ENCODE results near the gene CDC42. TPM values are rescaled to one million over a fixed set of nuclear protein-coding genes. Genes with fewer than 3 reads are reported as not detected.

The CDC42 gene
- total and polyA plus RNA-seq, 2 experiments from 2014 or later: 119 to 184 TPM

GRCh38 chr1:22098752-22099151 lies 46.2 kb downstream of the CDC42 start:
- DNase-seq (ENCODE audit: low spot score) (no peak), ATAC-seq (no peak)
- Histone ChIP-seq H3K27ac (ENCODE audit: low read depth) (no peak overlapping the region), H3K36me3 (ENCODE audit: insufficient read depth) (peaks cover 5% of the 10 kb centered on the region; the same call in 1 of the 2 replicates), H4K20me1 (replicated peaks; ENCODE audit: insufficient read depth) (peaks cover 5% of the 10 kb centered on the region; the same call in 1 of the 2 replicates), H2AFZ (no peak overlapping the region), H3F3A (replicated peaks; ENCODE audit: low read depth) (no peaks in the 10 kb centered on the region), H3K27me3 (ENCODE audit: insufficient read depth) (no peaks in the 10 kb centered on the region), H3K4me2 (no peak overlapping the region), H3K9me2 (ENCODE audit: insufficient read depth) (no peaks in the 10 kb centered on the region), H3K79me2 (replicated peaks; ENCODE audit: insufficient read depth) (peaks cover 37% of the 10 kb centered on the region), H3K4me1 (ENCODE audit: insufficient read depth) (peaks cover under 1% of the 10 kb centered on the region), H3K4me3 (no peak overlapping the region)
- Mint-ChIP-seq H3K27me3 (ENCODE audit: insufficient read depth, low read depth, poor library complexity) (no peaks in the 10 kb centered on the region), H3K27ac (no peak overlapping the region), H3K36me3 (ENCODE audit: low read depth) (peaks cover 11% of the 10 kb centered on the region; the same call in 2 of the 3 replicates), H3K4me1 (peaks cover 2% of the 10 kb centered on the region; the same call in 2 of the 3 replicates), H3K9me3 (no peaks in the 10 kb centered on the region), H3K4me3 (no peak overlapping the region)
- TF ChIP-seq JUNB (IDR thresholded peaks at IDR 0.05; ENCODE audit: unreplicated experiment) (no peak), ZNF331 (CRISPR knock-in tag; IDR thresholded peaks at IDR 0.05; ENCODE audit: low read depth) (no peak), ETS1 (IDR thresholded peaks at IDR 0.05) (no peak), POLR2AphosphoS5 (IDR thresholded peaks at IDR 0.05; ENCODE audit: low read depth) (no peak), REST (IDR thresholded peaks at IDR 0.05; ENCODE audit: unreplicated experiment) (no peak), CTCF (conservative IDR thresholded peaks at IDR 0.05; ENCODE audit: low read depth in 2 of 2) (no peak), ZNF114 (CRISPR knock-in tag; IDR thresholded peaks at IDR 0.05) (no peak)

GRCh38 chr1:22100168-22100567 lies 47.7 kb downstream of the CDC42 start:
- H3K4me1 ChIP-seq (ENCODE audit: insufficient read depth): no peaks in the 10 kb centered on the region; the same call in 1 of the 2 replicates
- no peak for ATAC-seq
- H3K27me3 ChIP-seq (ENCODE audit: insufficient read depth): no peaks in the 10 kb centered on the region
- no peaks in the 10 kb centered on the region for H3F3A ChIP-seq (replicated peaks; ENCODE audit: low read depth)
- no peak overlapping the region for H3K4me3 ChIP-seq
- H3K79me2 ChIP-seq (replicated peaks; ENCODE audit: insufficient read depth): peaks cover 26% of the 10 kb centered on the region
- H3K4me2 ChIP-seq: no peak overlapping the region
- no peak overlapping the region for H2AFZ ChIP-seq
- no peak overlapping the region for H3K4me3 Mint-ChIP-seq
- no peak for DNase-seq (ENCODE audit: low spot score)
- H3K36me3 ChIP-seq (ENCODE audit: insufficient read depth): peaks cover 5% of the 10 kb centered on the region; the same call in 1 of the 2 replicates
- no peaks in the 10 kb centered on the region for H3K9me2 ChIP-seq (ENCODE audit: insufficient read depth)
- H3K4me1 Mint-ChIP-seq: no peaks in the 10 kb centered on the region; the same call in 2 of the 3 replicates
- H3K27me3 Mint-ChIP-seq (ENCODE audit: insufficient read depth, low read depth, poor library complexity): no peaks in the 10 kb centered on the region
- no peak overlapping the region for H3K27ac ChIP-seq (ENCODE audit: low read depth)
- H3K36me3 Mint-ChIP-seq (ENCODE audit: low read depth): peaks cover 8% of the 10 kb centered on the region; the same call in 2 of the 3 replicates
- H3K9me3 Mint-ChIP-seq: no peaks in the 10 kb centered on the region
- H3K27ac Mint-ChIP-seq: no peak overlapping the region
- peaks cover 5% of the 10 kb centered on the region; the same call in 1 of the 2 replicates for H4K20me1 ChIP-seq (replicated peaks; ENCODE audit: insufficient read depth)
- TF ChIP-seq CTCF (conservative IDR thresholded peaks at IDR 0.05; ENCODE audit: low read depth in 2 of 2) (no peak), NANOG (IDR thresholded peaks at IDR 0.05; ENCODE audit: borderline replicate concordance) (no peak), EZH2phosphoT487 (IDR thresholded peaks at IDR 0.05; ENCODE audit: unreplicated experiment) (no peak), EZH2 (IDR thresholded peaks at IDR 0.05; ENCODE audit: low read depth, unreplicated experiment) (no peak)
